ENCODE results near the gene ANKRD33B.

ANKRD33B gene

GRCh38 chr5:10676946-10677345 lies 113.1 kb downstream of the ANKRD33B start:
- no peak for DNase-seq (ENCODE audit: low read depth in 3 of 3)

GRCh38 chr5:10677533-10677932 lies 113.7 kb downstream of the ANKRD33B start:
- no peak for DNase-seq (ENCODE audit: low read depth in 3 of 3)

GRCh38 chr5:10678244-10678643 lies 114.4 kb downstream of the ANKRD33B start:
- no peak for DNase-seq (ENCODE audit: low read depth in 3 of 3)

- no peak for DNase-seq (ENCODE audit: low read depth in 3 of 3)
Observed at GRCh38 chr5:10679336-10679988, 115.6 kb downstream of the ANKRD33B start.

- DNase-seq (ENCODE audit: low read depth in 3 of 3): no peak
Observed at GRCh38 chr5:10680876-10681481, 117.1 kb downstream of the ANKRD33B start.

- no peak for DNase-seq (ENCODE audit: low read depth in 3 of 3)
Observed at GRCh38 chr5:10681731-10682679, 118.1 kb downstream of the ANKRD33B start.

GRCh38 chr5:10682801-10683525 lies 119.1 kb downstream of the ANKRD33B start:
- DNase-seq (ENCODE audit: low read depth in 3 of 3): no peak

GRCh38 chr5:10684303-10685086 lies 120.6 kb downstream of the ANKRD33B start:
- no peak for DNase-seq (ENCODE audit: low read depth in 3 of 3)

GRCh38 chr5:10685115-10685521 lies 121.2 kb downstream of the ANKRD33B start:
- no peak for DNase-seq (ENCODE audit: low read depth in 3 of 3)

GRCh38 chr5:10686890-10687289 lies 123.0 kb downstream of the ANKRD33B start:
- DNase-seq (ENCODE audit: low read depth in 3 of 3): no peak

GRCh38 chr5:10688651-10689171 lies 124.8 kb downstream of the ANKRD33B start:
- DNase-seq (ENCODE audit: low read depth in 3 of 3): no peak

GRCh38 chr5:10689391-10690081 lies 125.7 kb downstream of the ANKRD33B start:
- peak in 1 of 3 experiments; percentile 19 for DNase-seq (ENCODE audit: low read depth in 3 of 3)

GRCh38 chr5:10690460-10691440 lies 126.9 kb downstream of the ANKRD33B start:
- no peak for DNase-seq (ENCODE audit: low read depth in 3 of 3)

GRCh38 chr5:10691826-10692785 lies 128.2 kb downstream of the ANKRD33B start:
- no peak for DNase-seq (ENCODE audit: low read depth in 3 of 3)

GRCh38 chr5:10695055-10695649 lies 131.3 kb downstream of the ANKRD33B start:
- no peak for DNase-seq (ENCODE audit: low read depth in 3 of 3)

GRCh38 chr5:10695759-10696543 lies 132.1 kb downstream of the ANKRD33B start:
- DNase-seq (ENCODE audit: low read depth in 3 of 3): no peak
